ENCODE measurements around the gene MGLL.
"Not testable (repeated sequence)": the region's sequence is repeated elsewhere in the genome, so short reads cannot be mapped to it uniquely, and the experiment has no call there.

Gene MGLL

DNA sequence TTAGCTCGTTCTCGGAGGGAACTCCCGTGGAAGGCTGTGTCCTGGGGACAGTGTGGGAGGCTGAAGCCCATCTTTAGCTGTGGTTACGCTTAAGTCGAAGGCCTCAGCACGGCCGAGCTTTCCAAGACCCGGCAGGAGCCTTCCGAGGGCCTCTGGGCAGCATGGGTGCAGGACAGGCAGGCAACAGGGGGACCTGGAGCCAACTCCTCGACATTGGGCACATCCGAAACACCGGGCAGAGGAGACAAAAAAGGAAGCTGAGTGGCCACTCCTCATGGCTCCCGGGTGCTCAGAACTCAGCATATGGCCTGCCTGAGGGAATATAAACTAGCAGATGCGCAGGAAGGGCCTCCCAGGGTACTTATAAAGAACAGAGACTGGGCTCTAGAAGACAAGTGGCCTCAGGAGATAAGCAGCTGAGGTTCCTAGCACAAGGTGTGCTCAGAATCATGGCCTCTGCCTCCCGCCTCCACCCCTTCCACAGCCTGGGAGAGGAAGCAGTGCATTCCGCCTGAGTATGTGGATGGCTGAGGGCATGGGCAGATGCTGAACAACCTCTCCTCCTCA is 115.4 kb downstream of the MGLL start:
- Histone ChIP-seq H3K27ac (replicated peaks) (no peak overlapping the region), H3K27me3 (ENCODE audit: insufficient read depth, poor library complexity, severe bottlenecking) (no peaks in the 10 kb centered on the region), H3K4me3 (replicated peaks; ENCODE audit: insufficient read depth, low read length) (no peak overlapping the region)
- TF ChIP-seq GABPA (IDR thresholded peaks at IDR 0.05; ENCODE audit: low read depth): no peak
- TF ChIP-seq, protein P1, sequence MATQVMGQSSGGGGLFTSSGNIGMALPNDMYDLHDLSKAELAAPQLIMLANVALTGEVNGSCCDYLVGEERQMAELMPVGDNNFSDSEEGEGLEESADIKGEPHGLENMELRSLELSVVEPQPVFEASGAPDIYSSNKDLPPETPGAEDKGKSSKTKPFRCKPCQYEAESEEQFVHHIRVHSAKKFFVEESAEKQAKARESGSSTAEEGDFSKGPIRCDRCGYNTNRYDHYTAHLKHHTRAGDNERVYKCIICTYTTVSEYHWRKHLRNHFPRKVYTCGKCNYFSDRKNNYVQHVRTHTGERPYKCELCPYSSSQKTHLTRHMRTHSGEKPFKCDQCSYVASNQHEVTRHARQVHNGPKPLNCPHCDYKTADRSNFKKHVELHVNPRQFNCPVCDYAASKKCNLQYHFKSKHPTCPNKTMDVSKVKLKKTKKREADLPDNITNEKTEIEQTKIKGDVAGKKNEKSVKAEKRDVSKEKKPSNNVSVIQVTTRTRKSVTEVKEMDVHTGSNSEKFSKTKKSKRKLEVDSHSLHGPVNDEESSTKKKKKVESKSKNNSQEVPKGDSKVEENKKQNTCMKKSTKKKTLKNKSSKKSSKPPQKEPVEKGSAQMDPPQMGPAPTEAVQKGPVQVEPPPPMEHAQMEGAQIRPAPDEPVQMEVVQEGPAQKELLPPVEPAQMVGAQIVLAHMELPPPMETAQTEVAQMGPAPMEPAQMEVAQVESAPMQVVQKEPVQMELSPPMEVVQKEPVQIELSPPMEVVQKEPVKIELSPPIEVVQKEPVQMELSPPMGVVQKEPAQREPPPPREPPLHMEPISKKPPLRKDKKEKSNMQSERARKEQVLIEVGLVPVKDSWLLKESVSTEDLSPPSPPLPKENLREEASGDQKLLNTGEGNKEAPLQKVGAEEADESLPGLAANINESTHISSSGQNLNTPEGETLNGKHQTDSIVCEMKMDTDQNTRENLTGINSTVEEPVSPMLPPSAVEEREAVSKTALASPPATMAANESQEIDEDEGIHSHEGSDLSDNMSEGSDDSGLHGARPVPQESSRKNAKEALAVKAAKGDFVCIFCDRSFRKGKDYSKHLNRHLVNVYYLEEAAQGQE (IDR thresholded peaks at IDR 0.05; ENCODE audit: insufficient replicate concordance, low read depth): no peak
- no peak for TF ChIP-seq CTCF (IDR thresholded peaks at IDR 0.05; ENCODE audit: insufficient read depth, low read length)
- TF ChIP-seq SPI1 (IDR thresholded peaks at IDR 0.05; ENCODE audit: borderline replicate concordance, low read depth): no peak
- TF ChIP-seq POLR2AphosphoS5 (IDR thresholded peaks at IDR 0.05; ENCODE audit: low read depth): no peak
- no peak for DNase-seq (ENCODE audit: low read depth in 1 of 2, low spot score in 1 of 2)

DNA sequence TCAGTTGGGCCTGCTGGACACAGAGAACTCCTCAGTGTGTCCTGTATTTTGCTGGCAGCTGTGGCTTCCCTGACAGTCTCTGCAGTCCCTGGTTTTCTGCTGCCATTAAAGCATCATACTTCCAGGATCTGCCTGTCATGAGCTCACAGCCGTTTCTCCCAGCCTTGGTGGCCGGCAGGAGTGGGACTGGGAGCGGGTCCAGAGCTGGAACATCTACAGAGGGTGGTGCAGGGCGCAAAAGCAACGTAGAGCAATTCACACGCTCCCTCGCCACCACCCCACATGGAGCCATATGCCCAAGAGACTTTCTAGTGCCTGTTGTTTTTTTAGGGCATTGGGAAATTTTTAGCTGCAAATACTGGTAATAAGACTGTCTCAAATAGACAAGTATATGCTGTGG is 116.0 kb downstream of the MGLL start:
- Histone ChIP-seq H3K27ac (replicated peaks) (no peak overlapping the region), H3K4me3 (replicated peaks; ENCODE audit: insufficient read depth, low read length) (no peak overlapping the region), H3K27me3 (ENCODE audit: insufficient read depth, poor library complexity, severe bottlenecking) (no peaks in the 10 kb centered on the region)
- TF ChIP-seq POLR2AphosphoS5 (IDR thresholded peaks at IDR 0.05; ENCODE audit: low read depth) (no peak), SPI1 (IDR thresholded peaks at IDR 0.05; ENCODE audit: borderline replicate concordance, low read depth) (no peak), GABPA (IDR thresholded peaks at IDR 0.05; ENCODE audit: low read depth) (no peak), CTCF (IDR thresholded peaks at IDR 0.05; ENCODE audit: insufficient read depth, low read length) (no peak)
- TF ChIP-seq, protein P1 (IDR thresholded peaks at IDR 0.05; ENCODE audit: insufficient replicate concordance, low read depth): no peak
- DNase-seq (ENCODE audit: low read depth in 1 of 2, low spot score in 1 of 2): no peak

DNA sequence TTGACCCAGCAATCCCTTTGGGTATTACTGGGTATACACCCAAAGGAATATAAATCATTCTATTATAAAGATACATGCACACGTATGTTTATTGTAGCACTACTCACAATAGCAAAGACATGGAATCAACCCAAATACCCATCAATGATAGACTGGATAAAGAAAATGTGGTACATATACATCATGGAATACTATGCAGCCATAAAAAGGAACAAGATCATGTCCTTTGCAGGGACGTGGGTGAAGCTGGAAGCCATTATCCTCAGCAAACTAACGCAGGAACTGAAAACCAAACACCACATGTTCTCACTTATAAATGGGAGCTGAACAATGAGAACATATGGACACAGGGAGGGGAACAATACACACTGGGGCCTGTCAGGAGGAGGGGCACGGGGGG is 117.5 kb downstream of the MGLL start:
- DNase-seq (ENCODE audit: low read depth in 1 of 2, low spot score in 1 of 2); H3K4me3 ChIP-seq (replicated peaks; ENCODE audit: insufficient read depth, low read length); H3K27me3 ChIP-seq (ENCODE audit: insufficient read depth, poor library complexity, severe bottlenecking); H3K27ac ChIP-seq (replicated peaks): not testable (repeated sequence)

- no peak for DNase-seq (ENCODE audit: low read depth in 1 of 2, low spot score in 1 of 2)
- Histone ChIP-seq H3K27ac (replicated peaks) (no peak overlapping the region), H3K4me3 (replicated peaks; ENCODE audit: insufficient read depth, low read length) (no peak overlapping the region), H3K27me3 (ENCODE audit: insufficient read depth, poor library complexity, severe bottlenecking) (no peaks in the 10 kb centered on the region)
- TF ChIP-seq, protein P1 (IDR thresholded peaks at IDR 0.05; ENCODE audit: insufficient replicate concordance, low read depth): no peak
- no peak for TF ChIP-seq POLR2AphosphoS5 (IDR thresholded peaks at IDR 0.05; ENCODE audit: low read depth)
- TF ChIP-seq SPI1 (IDR thresholded peaks at IDR 0.05; ENCODE audit: borderline replicate concordance, low read depth): no peak
- no peak for TF ChIP-seq GABPA (IDR thresholded peaks at IDR 0.05; ENCODE audit: low read depth)
- TF ChIP-seq CTCF (IDR thresholded peaks at IDR 0.05; ENCODE audit: insufficient read depth, low read length): no peak
Measured at GRCh38 chr3:127702151-127702578, 120.2 kb downstream of the MGLL start.

Measured in HL-60 (cell line).